IMR-90 (cell line): ENCODE measurements around the gene TOX3. TPM values are rescaled to one million over a fixed set of nuclear protein-coding genes. Genes with fewer than 3 reads are reported as not detected.

Experiments used
- ATAC-seq: fragments of 200-7000 bp; cut with Tn5 transposase; 2 replicates; pipeline ENCODE4 v1.9.1; 2020; ENCODE audit warnings: low read depth, mild to moderate bottlenecking, moderate library complexity
- BruUV-seq: library from RNA; stranded (reverse); fragments of 400-500 nt; replicated peaks from 2 replicates; lab custom pipeline; 2021; lab: Mats Ljungman, UMichigan
- CTCF ChIA-PET: fragments of 300-600 bp; formaldehyde crosslinking; extraction: SDS; loops from one replicate; lab custom pipeline; 2021; ENCODE audit warnings: antibody characterized with exemption; lab: Yijun Ruan, JAX
- POLR2A ChIA-PET: fragments of 300-600 bp; sonication (Branson Sonifier 250); formaldehyde crosslinking; loops from one replicate; lab custom pipeline; 2022; ENCODE audit warnings: antibody characterized with exemption; ENCODE audit not compliant: unreplicated experiment; lab: Charles Lee
- DNase-seq: peaks from one replicate; pipeline ENCODE4 v3.0.0; 2013
- H2AFZ ChIP-seq: replicated peaks from 2 replicates; pipeline ENCODE3; 2013; ENCODE audit warnings: low read length, mild to moderate bottlenecking; ENCODE audit not compliant: poor library complexity
- H2AK5ac ChIP-seq: 2 replicates; pipeline ENCODE4 v1.6.1; 2013; ENCODE audit warnings: low read depth, low read length, inconsistent platforms
- H2AK9ac ChIP-seq: replicated peaks from 2 replicates; pipeline ENCODE3; 2013; ENCODE audit warnings: mild to moderate bottlenecking, low read depth, low read length, moderate library complexity; ENCODE audit not compliant: poor library complexity
- H2BK120ac ChIP-seq: 2 replicates; pipeline ENCODE4 v1.6.1; 2013; ENCODE audit warnings: low read depth, low read length, inconsistent platforms
- H2BK15ac ChIP-seq: 3 replicates; pipeline ENCODE4 v1.6.1; 2013; ENCODE audit warnings: low read depth, low read length, inconsistent platforms
- H2BK20ac ChIP-seq: 2 replicates; pipeline ENCODE4 v1.6.1; 2013; ENCODE audit warnings: low read depth, mild to moderate bottlenecking, inconsistent platforms, low read length, moderate library complexity
- H2BK5ac ChIP-seq: 2 replicates; pipeline ENCODE4 v1.6.1; 2013; ENCODE audit warnings: mild to moderate bottlenecking, low read depth, low read length, inconsistent platforms; ENCODE audit not compliant: poor library complexity, severe bottlenecking
- H3K14ac ChIP-seq: replicated peaks from 2 replicates; pipeline ENCODE4 v1.6.1; 2013; ENCODE audit warnings: low read depth, low read length, inconsistent platforms
- H3K18ac ChIP-seq: 2 replicates; pipeline ENCODE4 v1.6.1; 2013; ENCODE audit warnings: low read depth, low read length, control low read depth
- H3K23ac ChIP-seq: 2 replicates; pipeline ENCODE4 v1.6.1; 2013; ENCODE audit warnings: low read depth, low read length, inconsistent platforms
- H3K27ac ChIP-seq: 2 replicates; pipeline ENCODE4 v1.5.1; 2013; ENCODE audit warnings: mild to moderate bottlenecking, control low read depth, low read length; ENCODE audit not compliant: insufficient read depth
- H3K27me3 ChIP-seq: 2 replicates; pipeline ENCODE4 v1.6.1; 2013; ENCODE audit warnings: low read length; ENCODE audit not compliant: control insufficient read depth, insufficient read depth
- H3K36me3 ChIP-seq: 2 replicates; pipeline ENCODE4 v1.6.1; 2013; ENCODE audit warnings: low read length, mixed read lengths; ENCODE audit not compliant: control insufficient read depth, insufficient read depth
- H3K4ac ChIP-seq: 2 replicates; pipeline ENCODE4 v1.6.1; 2013; ENCODE audit warnings: low read depth, low read length, inconsistent platforms
- H3K4me1 ChIP-seq: 2 replicates; pipeline ENCODE4 v1.6.1; 2013; ENCODE audit warnings: low read length, mixed read lengths; ENCODE audit not compliant: control insufficient read depth, insufficient read depth
- H3K4me2 ChIP-seq: 2 replicates; pipeline ENCODE4 v1.6.1; 2013; ENCODE audit warnings: low read depth, mild to moderate bottlenecking, control low read depth, low read length, moderate library complexity
- H3K4me3 ChIP-seq: 2 replicates; pipeline ENCODE4 v1.5.1; 2013; ENCODE audit warnings: low read depth, mild to moderate bottlenecking, control low read depth, low read length, moderate library complexity; ENCODE audit not compliant: insufficient read depth
- H3K56ac ChIP-seq: 2 replicates; pipeline ENCODE4 v1.6.1; 2013; ENCODE audit warnings: low read length, inconsistent platforms; ENCODE audit not compliant: insufficient read depth; ENCODE audit errors: extremely low read depth
- H3K79me1 ChIP-seq, 2 experiments: 2 replicates each; pipeline ENCODE4 v1.6.1; 2013; ENCODE audit warnings: low read length in 2 of 2, inconsistent platforms in 1 of 2, low read depth in 1 of 2
- H3K9ac ChIP-seq: 2 replicates; pipeline ENCODE4 v1.6.1; 2013; ENCODE audit warnings: low read depth, low read length, control low read depth
- H3K9me1 ChIP-seq: 2 replicates; pipeline ENCODE4 v1.6.1; 2013; ENCODE audit warnings: low read length, inconsistent platforms; ENCODE audit not compliant: insufficient read depth
- H3K9me3 ChIP-seq: 2 replicates; pipeline ENCODE4 v1.6.1; 2013; ENCODE audit warnings: low read length; ENCODE audit not compliant: control insufficient read depth, insufficient read depth
- H4K20me1 ChIP-seq: 2 replicates; pipeline ENCODE4 v1.6.1; 2013; ENCODE audit warnings: low read length, inconsistent platforms; ENCODE audit not compliant: insufficient read depth
- H4K5ac ChIP-seq: 2 replicates; pipeline ENCODE4 v1.6.1; 2013; ENCODE audit warnings: mild to moderate bottlenecking, low read depth, low read length, control low read depth
- H4K8ac ChIP-seq, 2 experiments: 2 replicates each; pipeline ENCODE4 v1.6.1; 2013; ENCODE audit warnings: low read depth in 2 of 2, low read length in 2 of 2, control low read depth in 1 of 2, inconsistent platforms in 1 of 2
- H4K91ac ChIP-seq: 2 replicates; pipeline ENCODE4 v1.6.1; 2013; ENCODE audit warnings: low read depth, low read length, inconsistent platforms; ENCODE audit not compliant: insufficient read depth
- RFX5 ChIP-seq: IDR thresholded peaks from 2 replicates; pipeline ENCODE4 v1.8.0; 2012; ENCODE audit warnings: low read depth, mild to moderate bottlenecking, low read length, moderate library complexity
- WGBS, 2 experiments: methylation state at CpG; one replicate each; pipeline versions ENCODE4 v1.1.5 to v1.1.7; 2013; ENCODE audit warnings: missing lambda C conversion rate in 2 of 2; ENCODE audit not compliant: insufficient read length in 1 of 2; ENCODE audit errors: extremely low coverage in 2 of 2; 5-methylcytosine and 5-hydroxymethylcytosine counted together
- dilution Hi-C: fragments of 300-500 bp; cut with HindIII; formaldehyde crosslinking; loops from one replicate; pipeline ENCODE4 v1.14.3; 2018; ENCODE audit warnings: low sequenced_read_pairs; ENCODE audit not compliant: unreplicated experiment
- in situ Hi-C: fragments of 300-500 bp; cut with MboI; formaldehyde crosslinking; loops from 3 replicates; pipeline ENCODE4 v1.14.3; 2019; ENCODE audit warnings: low sequenced_read_pairs, inconsistent platforms, mixed read lengths
- intact Hi-C: fragments of 100-400 bp; cut with micrococcal nuclease; formaldehyde crosslinking; loops from 2 replicates; pipeline ENCODE4 v1.10.0; 2022
- polyA plus RNA-seq, 3 experiments: library from polyadenylated mRNA; depleted of rRNA; stranded (reverse); fragments of >200 nt; gene quantifications; 2 replicates each; pipeline ENCODE4 v1.2.3, GENCODE V29; 2012; ENCODE audit warnings: low replicate concordance in 1 of 3
- total RNA-seq: library from RNA; depleted of rRNA; stranded (reverse); fragments of >200 nt; gene quantifications from 2 replicates; pipeline ENCODE4 v1.2.3, GENCODE V29; 2012

Gene TOX3
- total and polyA plus RNA-seq, 2 of the 4 experiments (the other 2 are of a cell fraction): not detected

DNA sequence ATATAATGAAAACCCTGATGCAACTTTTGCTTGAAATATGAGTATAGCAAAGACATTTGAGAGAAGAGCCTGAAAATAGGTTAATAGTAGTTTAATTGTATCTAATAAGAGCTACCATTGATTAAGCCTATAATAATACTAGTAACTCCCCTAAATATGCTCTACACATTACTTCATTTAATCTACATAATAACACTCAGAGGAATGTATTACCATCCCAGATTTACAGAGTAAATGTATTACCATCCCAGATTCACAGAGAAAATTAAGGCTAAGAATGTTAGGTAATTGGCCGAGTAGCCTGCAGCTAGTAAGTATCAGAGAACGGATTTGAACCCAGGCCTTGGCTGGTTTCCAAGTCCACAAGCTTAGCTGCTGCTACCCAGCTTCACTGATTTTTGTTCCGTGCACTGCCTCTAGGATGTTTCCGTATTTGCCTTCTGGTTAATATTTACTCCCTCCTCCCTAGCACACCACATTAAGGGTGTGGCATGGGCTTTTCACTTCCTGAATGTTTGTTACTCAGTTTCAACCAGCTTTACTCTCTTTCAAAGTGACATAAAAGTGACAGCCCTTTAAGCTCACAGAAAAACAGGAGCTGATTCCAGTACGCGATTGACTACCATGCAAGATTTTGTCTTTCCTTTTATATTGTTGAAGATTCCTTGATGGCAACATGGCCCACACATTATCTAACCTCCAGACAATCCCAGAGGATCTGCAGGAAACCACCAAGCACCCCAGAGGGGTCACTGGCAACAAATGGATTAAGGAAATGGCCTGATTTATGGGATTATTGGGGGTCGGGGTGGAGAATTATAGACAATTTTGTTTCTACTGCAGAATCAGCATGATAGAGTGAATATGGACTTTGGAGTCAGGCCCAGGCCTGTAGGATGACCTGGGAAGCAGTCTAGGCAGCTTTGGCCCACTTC lies 26.7 kb upstream of the TOX3 start:
- Histone ChIP-seq H4K91ac (no peak overlapping the region), H3K4me3 (no peak overlapping the region), H2AK5ac (no peak overlapping the region), H4K5ac (no peak overlapping the region), H2AFZ (no peak overlapping the region), H3K9me1 (no peaks in the 10 kb centered on the region), H2BK120ac (no peak overlapping the region), H3K14ac (no peak overlapping the region), H3K4me2 (no peak overlapping the region), H3K18ac (no peak overlapping the region), H3K27me3 (no peaks in the 10 kb centered on the region), H3K4me1 (no peaks in the 10 kb centered on the region), H3K56ac (no peak overlapping the region), H3K4ac (no peak overlapping the region), H3K36me3 (no peaks in the 10 kb centered on the region), H3K23ac (no peak overlapping the region), H3K27ac (no peak overlapping the region), H2AK9ac (no peak overlapping the region), H2BK20ac (no peak overlapping the region), H3K79me1 (no peaks in the 10 kb centered on the region), H2BK15ac (no peak overlapping the region), H2BK5ac (no peak overlapping the region), H4K20me1 (no peaks in the 10 kb centered on the region), H4K8ac (no peak overlapping the region), H3K9ac (no peak overlapping the region), H3K9me3 (peaks cover 6% of the 10 kb centered on the region; the same call in 1 of the 2 replicates)
- no peak for ATAC-seq
- in situ Hi-C loops: no loop called here
- no peak for TF ChIP-seq RFX5
- dilution Hi-C loops: no loop called here
- WGBS, 2 experiments: no CpG with 5 or more reads among the region's 7 CpGs
- no peak for DNase-seq
- POLR2A ChIA-PET: no interaction called here
- no TSS peak for BruUV-seq
- intact Hi-C loops: no loop called here
- CTCF ChIA-PET: no interaction called here
